Measurements from ENCODE around the gene OSBPL5.

The OSBPL5 gene

DNA sequence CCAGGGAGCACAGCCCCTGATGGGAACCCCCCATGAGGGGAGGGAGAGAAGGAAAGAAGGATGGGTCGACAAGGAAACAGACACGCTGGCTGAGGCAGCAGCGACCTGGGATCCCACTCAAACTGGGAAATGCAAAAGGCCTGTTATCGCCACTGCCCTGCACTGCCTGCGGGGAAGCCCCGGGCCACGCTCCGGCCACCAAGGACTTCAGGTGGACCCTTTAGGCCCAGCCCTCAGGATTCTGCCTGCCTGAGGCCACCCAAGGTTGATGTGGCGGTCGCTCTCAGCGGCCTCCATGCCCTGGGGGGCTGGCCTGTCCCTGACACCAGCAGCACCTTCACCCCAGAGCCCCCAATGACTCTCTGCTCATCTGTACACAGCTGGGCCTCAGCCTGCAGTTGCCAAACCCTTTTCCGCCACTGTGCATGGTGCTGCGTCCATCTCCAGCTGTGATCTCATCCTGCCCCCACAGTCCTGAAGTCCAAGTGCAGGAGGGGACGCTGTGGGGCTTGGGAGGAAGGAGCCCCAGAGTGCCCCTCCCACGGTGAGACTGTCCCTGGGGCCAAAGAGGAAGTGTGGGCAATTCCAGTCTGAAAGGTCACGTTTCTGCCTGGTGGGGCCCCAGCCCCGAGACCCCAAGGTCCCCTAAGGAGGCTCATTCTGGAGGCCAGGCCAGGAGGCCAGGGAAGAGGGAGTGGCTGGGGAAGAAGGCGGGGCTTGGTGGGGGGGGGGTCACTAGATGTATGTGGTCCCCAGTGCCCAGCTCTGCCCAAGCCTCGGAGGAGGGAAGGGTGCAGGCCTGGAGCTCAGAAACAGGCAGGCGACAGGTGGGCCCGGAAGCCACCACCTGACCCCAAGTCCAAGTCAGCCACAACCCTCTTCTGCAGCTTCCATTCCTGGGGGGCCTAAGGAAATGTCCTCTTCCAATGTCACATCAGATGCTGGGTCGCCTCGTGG is 31.6 kb downstream of the OSBPL5 start:
- no peak for DNase-seq

DNA sequence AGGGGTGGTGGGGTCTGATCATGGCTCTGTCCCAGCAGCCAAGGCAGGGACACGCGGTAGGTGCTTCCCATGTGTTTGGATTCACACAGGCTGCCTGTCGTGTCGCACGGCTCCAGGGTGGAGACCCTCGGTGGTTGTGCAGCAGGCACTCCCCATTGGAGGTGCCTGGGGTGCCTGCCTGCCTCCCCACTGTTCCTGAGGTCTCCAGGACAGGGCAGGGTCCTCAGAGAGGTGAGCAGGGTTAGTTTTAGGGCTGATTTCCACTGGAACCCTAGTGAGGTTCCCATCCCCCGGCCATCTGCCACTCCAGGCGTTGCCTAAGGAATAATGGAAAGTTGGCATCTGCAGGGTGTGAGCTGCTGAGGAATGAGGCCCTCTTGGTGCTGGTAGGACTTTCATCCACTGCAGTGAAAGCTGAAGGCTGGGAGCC is 32.3 kb downstream of the OSBPL5 start:
- no peak for DNase-seq

DNA sequence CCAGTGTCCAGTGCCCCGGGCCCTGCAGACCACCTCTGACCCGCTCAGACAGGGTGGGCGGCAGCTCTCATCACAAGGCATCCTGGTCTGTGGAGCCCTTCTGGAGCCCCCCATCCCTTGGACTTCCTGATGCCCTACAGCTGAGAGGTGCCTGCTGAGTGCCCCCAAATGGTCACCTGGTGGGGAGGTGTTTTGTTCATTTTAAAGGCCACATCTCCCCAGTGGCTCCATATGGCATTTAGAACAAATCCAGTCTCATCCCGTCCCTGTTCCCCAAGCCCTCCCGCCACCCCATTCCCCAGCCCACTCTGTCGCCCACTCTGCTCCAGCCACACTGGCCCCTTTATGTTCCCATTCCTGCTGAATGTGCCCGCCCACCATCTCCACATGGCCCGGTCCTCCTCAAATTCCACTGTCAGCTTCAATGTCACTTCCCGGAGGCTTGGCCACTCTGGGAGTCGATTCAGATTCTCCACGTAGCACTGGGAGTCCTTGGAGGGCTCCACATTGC is 32.8 kb downstream of the OSBPL5 start:
- no peak for DNase-seq

DNA sequence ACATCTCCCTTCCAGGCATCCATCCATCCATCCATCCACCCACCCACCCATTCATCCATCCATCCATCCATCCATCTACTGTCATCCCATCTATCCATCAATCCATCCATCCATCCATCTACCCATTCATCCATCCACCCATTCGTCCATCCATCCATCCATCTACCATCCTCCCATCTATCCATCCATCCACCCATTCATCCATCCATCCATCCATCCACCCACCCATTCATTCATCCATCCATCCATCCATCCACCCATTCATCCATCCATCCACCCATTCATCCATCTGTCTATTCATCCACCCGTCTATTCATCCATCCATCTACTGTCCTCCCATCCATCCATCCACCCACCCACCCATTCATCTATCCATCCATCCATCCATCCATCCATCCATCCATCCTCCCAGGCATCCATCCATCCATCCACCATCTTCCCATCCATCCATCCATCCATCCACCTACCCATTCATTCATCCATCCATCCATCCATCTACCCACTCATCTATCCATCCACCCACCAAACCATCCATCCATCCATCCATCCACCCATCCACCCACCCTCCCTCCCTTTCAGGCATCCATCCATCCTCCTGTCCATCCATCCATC is 33.7 kb downstream of the OSBPL5 start:
- no peak for DNase-seq

DNA sequence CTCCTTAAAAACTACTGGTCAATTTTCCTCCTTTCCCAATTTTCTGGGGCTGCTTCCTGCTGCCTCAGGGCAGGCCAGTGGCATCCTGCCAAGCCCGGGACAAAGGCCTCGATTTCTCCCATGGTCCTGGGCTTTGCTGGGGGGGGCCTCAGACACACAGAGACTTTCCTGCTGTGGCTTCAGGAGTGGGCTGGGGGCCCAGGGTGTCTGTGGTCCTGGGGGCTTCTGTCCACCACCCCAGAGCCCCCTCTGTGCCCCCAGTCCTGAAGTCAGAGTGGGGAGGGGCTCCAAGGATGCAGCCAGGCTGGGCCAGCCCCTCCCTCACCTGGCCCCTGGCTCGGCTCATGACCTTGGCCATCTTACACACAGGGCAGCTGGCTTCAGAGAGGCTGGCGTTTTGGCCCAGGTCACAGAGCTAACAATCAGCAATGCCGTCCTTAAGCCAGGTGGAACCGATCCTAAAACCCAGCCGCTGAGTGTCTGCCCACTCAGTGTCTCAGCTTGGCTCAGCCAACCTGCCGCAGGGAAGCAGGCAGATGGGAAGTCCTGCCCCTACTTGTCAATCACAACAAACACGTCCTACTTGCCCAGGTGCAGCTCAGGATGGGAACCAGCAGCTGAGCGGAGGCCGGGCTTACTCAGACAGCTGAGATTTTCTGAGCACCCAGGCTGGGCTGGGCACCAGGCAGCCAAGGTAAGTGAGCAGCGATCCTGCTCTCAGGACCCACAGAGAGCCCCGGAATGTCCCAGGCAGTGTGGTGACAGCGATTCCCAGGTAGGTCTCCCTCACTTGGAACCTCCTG is 34.6 kb downstream of the OSBPL5 start:
- DNase-seq, result no peak

DNA sequence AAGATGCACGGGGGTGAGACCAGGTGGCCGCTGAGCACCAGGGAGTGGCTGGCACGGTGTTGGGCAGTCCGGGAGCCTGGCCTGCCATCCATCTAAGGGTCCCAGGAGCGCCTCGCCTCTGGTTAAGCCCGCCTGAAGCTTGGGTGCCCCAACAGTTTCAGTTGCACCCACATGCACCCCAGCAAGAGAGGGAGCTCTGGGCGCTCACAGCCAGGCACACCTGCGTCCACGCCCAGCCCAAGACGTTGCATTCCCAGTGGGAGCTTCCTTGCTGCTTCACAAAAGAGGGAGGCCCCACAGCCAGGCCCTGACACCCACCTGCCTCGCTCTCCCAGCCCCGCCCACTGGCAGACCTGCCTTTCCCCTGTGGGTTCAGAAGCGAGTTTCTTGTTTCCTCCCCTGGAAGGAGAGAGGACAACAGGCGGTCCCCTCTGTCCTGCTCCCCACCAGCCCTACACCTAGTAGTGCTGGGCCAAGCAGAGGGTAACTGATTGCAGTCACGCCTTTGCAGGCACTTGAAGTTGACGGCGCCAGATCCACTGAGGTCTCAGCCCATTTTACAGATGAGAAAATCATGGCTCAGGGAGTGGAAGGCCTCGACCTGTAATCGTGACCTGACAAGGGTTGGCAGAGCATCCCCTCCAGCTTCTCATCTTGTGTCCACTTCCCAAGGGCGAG is 35.4 kb downstream of the OSBPL5 start:
- DNase-seq, result no peak

DNA sequence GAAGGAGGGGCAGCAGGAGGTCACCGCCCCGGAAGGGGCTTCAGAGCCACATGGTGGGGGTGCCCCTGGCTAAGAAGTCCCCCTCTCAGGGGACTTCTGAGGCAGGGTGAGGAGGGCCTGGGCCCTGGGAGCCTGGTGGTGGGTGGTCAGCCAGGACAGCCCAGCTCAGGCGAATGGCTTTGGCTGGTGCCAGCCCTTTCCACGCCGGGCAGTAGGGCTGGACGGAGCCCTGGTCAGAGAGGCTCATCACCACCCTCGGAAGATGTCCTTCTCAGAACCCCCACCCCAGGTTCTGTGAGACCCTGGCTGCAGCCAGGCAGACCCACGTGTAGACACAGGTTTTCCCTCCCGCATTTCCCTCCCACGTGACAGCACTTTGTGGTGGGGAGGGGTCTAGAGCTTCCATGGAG is 35.9 kb downstream of the OSBPL5 start:
- no peak for DNase-seq

DNA sequence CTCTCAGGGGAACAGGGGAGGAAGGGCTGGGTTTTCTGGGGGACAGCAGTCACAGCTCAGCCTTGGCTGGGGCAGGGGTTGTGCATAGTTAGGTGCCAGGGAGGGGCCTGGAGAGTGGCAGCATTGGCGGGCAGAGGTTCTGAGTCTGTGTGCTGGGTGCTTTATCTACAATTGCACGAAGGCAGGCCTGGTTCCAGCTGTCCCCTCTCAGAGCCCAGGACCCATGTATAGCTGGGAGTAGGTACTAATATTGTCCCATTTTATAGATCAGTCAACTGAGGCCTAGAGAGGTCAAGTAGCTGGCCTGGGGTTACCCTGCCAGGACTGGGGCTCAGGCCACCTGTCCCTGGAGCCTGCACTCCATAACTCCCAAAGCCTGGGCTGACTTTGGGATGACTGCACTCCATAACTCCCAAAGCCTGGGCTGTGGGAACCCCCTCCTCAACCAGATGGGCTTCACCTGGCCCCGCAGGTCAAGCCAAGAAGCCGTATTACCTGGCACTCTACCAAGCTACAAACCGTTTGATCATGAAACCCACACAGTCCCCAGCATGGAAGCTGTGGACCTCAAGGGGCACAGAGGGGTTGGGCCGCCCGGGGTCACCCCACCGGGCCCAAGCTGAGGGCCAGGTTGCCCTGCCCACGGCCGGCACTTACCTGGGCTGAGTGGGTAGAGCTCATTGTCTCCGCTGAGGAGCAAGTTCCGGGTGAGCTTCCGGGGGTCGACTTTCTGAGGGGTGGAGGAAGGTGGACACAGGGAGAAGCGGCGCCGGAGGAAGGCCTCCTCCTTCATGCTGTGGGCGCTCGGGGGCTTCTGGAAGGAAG is 36.5 kb downstream of the OSBPL5 start:
- DNase-seq, result no peak

DNA sequence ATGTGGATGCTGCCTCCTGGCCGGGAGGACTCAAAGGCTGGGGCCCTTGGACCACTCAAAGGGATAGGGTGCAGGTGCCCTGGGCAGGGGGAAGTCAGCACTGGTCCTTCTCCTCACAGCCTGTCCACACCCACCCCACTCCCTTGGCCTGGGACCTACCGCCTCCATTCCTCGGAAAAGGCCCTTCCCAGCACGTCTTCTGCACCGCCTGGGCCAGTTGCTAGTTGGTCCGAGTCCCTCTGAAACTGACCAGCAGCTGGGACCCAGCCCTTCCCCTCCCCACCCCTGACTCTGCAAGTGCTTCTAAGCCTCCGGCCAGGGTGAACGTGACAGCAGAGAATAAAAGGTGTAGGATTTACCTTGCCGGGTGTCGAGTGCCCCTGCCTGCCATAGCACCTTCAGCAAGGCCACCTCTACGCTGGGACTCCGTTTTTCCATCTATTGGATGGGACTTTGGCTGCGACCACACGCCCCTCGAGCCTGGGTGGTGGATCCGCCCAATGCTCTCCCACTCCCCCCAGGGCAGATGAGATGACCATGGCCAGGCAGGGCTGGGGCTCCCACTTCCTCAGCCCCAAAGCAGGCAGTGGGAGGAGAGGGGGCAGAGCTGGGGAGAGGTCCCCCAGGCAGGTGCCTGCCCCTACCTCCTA is 37.3 kb downstream of the OSBPL5 start:
- no peak for DNase-seq

DNA sequence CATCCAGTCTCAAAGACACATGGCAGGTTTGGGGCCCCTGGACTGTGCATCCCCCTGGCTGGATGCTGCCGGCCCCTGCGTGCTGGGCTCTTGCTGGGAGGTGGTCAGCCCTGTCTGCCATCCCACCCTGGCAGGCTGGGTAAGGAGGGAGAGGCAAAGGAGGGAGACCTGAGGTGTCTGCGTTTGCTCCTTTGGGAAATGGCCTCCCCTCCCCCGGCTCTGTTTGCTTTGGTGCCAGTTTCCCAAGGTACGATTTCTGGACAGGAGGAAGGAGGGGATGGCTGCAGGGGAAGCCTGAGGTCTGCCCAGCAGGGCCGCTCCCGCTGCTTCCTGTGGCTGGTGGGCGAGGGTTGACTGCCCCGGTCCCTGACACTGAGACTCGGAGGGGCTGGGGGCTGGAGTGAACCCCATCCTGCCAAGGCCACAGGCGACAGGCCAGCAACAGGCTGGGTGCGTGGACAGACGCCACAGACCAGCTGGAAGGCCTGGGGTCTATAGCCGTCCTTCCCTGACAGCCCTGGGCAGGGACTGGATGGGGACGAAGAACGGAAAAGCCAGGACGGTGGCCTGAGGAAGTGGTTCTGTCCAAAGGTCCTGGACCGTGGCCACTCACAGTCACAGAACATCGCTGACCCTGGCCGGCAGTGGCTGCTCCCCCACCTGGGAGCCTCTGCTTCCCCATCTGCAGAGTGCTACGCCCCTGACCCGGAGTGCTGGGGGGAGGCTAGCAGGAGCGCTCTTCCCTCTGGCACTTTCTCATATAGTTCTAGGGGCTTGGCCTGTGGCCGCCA is 38.0 kb downstream of the OSBPL5 start:
- DNase-seq, result no peak

DNA sequence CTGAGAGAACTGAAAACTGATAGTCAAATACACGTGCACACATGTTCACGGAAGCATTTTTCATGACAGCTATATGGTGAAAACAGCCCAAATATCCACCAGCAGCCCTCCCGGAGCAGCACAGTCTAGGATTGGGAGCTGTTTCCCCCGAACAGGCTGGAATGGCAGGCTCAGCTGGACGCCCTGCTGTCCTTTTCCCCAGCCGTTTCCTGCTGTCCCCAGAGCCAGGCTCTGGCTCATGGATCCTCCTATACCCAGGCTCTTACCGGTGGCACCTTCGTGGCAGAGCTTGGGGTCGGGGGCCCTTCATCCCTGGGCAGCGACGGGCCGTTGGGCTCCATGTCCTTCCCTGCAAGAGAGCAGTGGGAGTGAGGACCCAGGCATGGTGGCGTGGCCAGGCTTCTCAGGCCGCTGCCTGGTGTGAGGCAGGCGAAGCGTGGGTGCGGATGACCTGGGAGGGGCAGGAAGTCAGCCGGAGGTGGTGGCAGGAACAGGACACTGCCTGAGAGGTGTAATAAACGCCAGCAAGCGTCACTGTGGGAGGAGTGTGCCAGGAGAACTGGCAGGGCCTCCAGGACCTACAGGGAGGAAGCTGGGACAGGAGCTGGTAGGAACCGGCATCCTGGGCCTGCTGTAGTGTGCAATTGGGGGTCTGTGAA is 38.8 kb downstream of the OSBPL5 start:
- DNase-seq, result no peak

DNA sequence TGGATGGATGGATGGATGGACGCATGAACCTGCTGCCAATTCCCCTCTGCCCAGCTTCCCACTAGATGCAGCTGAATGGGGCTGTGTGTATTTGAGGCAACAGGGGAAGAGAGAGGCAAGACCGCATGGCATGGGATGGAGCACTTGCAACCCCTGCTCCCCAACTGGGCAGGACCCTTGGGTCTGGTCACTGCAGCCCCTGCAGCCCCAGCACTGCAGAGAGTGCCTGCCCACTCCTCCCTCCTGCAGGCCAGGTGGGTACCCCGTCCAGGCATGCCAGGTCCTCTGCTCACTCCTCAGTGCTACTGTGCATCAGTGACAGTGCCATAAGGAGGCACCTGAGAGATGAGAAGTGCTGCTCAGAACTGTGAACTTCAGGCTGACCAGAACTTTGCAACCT is 40.3 kb downstream of the OSBPL5 start:
- no peak for DNase-seq

DNA sequence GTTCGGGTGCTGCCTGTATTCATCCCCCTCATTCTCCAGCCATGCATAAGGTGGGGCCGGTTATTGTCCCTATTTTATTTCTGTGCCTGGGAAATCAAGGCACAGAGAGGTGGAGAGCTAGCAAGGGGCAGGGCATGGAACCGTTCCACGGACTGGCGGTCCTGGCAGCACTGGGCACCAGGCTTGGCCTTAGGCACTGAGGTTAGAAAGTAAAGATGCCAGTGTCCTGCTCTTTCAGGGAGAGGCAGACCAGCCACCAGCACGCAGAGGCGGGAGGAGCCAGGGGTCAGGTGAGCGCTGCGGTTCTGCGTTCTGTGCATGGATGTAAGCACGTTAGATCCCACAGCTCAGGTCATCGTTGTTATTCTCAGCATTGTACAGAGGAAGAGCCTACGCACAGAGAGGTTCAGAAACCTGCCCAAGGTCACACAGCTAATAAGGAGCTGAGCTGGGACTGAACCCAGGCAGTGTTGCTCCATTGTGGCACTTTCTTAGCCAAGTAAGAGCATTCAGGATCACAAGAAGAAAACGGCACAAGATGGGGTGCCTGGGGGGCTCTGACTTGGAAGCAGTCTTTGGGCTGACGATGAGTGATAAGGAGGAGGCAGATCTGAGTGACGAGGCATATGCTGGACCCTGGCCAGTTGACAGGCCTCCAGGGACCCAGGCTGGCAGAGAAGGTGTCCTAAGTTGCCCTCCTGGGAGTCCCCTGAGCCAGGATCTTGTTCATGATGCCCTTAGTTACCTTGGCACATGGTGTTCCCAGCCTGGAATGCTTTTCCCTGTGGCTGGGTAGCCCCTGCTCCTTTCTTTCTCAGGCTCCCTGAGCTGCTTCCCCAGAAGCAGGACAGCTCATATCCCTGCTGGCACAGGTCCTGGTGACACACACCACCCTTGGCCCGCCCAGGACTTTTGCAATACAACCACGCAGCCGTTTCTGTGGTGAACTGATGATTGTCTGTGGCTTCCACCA is 41.1 kb downstream of the OSBPL5 start:
- peak; percentile 95 for DNase-seq

DNA sequence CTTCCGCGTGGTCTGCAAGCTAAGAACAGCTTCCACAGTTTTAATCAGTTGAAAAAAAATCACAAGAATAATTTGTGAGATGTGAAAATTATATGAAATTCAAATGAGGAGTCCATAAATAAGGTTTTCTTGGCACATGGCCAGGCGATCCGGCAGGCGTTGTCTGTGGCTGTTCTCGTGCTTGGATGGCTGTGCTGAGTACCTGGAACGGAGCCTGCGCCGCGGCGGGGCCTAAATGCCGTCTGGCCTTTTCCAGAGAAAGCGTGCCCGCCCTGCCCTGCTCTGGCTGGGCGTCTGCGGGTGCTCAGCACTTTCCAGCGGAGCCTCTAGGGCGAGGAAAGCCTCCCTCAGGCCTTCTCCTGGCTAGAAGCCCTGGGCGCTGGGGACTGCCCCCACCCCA is 41.8 kb downstream of the OSBPL5 start:
- no peak for DNase-seq

DNA sequence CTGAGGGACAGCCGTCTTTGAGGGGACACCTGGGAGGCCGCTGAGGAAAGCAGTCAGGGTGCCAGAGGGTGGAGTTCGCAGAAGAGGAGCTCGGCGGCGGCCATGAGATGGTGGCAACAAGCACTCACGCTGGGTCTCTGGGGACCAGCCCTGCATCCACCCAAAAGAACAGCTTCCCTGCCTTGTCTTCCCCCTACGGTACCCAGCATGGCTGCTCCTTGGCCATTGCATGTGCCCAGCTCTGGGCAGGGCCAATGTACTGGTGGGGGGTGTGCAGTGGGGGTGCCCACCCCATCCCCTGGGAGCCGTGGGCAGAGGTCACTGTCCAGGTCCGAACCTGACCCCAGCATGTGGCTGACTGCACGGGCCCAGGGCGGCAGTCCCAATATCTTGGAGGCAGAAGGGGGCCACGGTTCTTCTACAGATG is 42.3 kb downstream of the OSBPL5 start:
- no peak for DNase-seq

DNA sequence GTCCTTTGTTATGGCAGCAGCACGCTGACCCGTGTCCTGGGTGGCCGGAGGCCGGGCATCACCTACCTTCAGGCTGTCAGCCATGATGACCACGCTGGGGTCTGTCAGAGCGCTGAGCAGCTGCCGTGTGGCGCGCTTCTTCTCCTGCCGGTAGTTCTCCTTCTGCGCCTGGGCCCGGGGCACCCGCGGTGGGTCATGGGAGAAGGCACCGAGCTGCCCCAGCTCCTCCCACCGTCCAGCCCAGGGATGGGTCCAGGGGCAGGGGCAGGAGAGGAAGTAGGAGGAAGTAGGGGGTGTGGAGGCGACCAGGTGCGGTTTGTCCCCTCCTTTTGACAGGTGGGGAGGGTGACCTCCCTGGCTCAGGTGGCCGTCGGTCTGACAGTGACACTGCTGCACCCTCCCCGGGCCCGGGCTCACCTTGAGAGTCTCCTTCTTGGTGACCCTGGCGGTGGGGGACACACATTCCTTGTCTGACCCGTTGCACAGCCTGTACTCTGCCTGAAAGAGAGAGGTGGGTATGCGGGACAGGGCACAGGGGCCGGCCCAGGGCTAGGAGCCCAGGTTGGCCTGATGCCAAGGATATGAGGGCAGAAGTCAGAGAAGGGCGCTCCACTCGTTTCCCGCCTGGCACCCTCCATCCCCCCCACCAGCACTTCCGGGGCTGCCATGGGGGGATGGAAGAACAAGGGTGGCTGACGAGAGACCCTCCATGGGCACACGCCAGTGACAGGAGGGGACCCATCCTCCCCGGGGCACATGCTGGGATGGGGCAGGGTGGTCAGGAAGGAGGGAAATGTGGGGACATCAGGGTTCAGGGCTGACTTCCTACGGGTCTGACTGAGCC is 43.0 kb downstream of the OSBPL5 start:
- no peak for DNase-seq

DNA sequence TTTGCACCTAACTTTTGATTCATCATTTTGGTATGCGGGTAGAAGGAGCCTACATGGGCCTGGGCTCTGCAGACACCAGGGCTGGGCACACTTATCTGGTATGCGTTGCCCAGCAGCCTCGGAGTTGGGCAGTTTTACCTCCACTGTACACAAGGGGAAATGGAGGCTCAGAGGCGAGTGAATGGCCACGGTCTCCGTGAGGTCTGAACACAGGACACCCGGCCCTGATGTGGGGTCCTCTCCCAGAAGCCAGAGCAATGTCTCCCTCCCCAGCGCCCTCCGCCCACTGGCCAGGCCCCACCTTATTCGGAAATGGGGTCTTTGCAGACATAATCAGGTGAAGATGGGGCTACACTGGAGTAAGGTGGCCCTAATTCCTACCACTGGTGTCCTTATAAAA is 43.7 kb downstream of the OSBPL5 start:
- no peak for DNase-seq
